Osteoblast (primary cell): ENCODE results near the gene EGFL6. TPM values are rescaled to one million over a fixed set of nuclear protein-coding genes. Genes with fewer than 3 reads are reported as not detected.

Experiments used
- DNase-seq: peaks from one replicate; pipeline ENCODE4 v3.0.0; 2011; ENCODE audit warnings: low spot score, mixed read lengths; ENCODE audit not compliant: insufficient read length; ENCODE audit errors: missing footprints
- H2AFZ ChIP-seq: 2 replicates; pipeline ENCODE4 v1.6.0; 2011; ENCODE audit warnings: mild to moderate bottlenecking, low read length
- H3K27ac ChIP-seq: 2 replicates; pipeline ENCODE4 v1.5.1; 2011; ENCODE audit warnings: mild to moderate bottlenecking, low read depth, low read length, moderate library complexity
- H3K27me3 ChIP-seq: 2 replicates; pipeline ENCODE4 v1.6.0; 2012; ENCODE audit warnings: mild to moderate bottlenecking, control low read depth, inconsistent platforms, low read length, moderate library complexity; ENCODE audit not compliant: insufficient read depth
- H3K36me3 ChIP-seq: 2 replicates; pipeline ENCODE4 v1.5.1; 2011; ENCODE audit warnings: mild to moderate bottlenecking, low read length, control low read depth, moderate library complexity; ENCODE audit not compliant: insufficient read depth
- H3K4me1 ChIP-seq: 2 replicates; pipeline ENCODE4 v1.5.1; 2011; ENCODE audit warnings: mild to moderate bottlenecking, low read length, control low read depth, moderate library complexity; ENCODE audit not compliant: insufficient read depth
- H3K4me2 ChIP-seq: 2 replicates; pipeline ENCODE4 v1.6.0; 2011; ENCODE audit warnings: mild to moderate bottlenecking, low read length; ENCODE audit not compliant: insufficient read depth
- H3K4me3 ChIP-seq: fragments of 200-600 bp; sonication (generic); 3 replicates; pipeline ENCODE4 v1.5.1; 2012; ENCODE audit warnings: mild to moderate bottlenecking, low read length, inconsistent platforms; ENCODE audit not compliant: insufficient read depth
- H3K79me2 ChIP-seq: 2 replicates; pipeline ENCODE4 v1.6.0; 2012; ENCODE audit warnings: mild to moderate bottlenecking, low read length, control low read depth, inconsistent platforms; ENCODE audit not compliant: insufficient read depth
- H3K9me3 ChIP-seq: 2 replicates; pipeline ENCODE4 v1.5.1; 2011; ENCODE audit warnings: low read depth, low read length, control low read depth
- H4K20me1 ChIP-seq: 2 replicates; pipeline ENCODE4 v1.6.0; 2012; ENCODE audit warnings: mild to moderate bottlenecking, low read length, control low read depth; ENCODE audit not compliant: insufficient read depth
- CTCF ChIP-seq: IDR thresholded peaks from 2 replicates; pipeline ENCODE4 v1.5.1; 2011; ENCODE audit warnings: mild to moderate bottlenecking, low read depth, low read length, moderate library complexity; ENCODE audit errors: extremely low read depth
- total RNA-seq: library from RNA; depleted of rRNA; stranded (reverse); fragments of >200 nt; gene quantifications from 2 replicates; pipeline ENCODE4 v1.2.3, GENCODE V29; 2012

The EGFL6 gene
- total RNA-seq, 1 donor = under 0.01 TPM

GRCh38 chrX:13533726-13534125 lies 35.7 kb upstream of the EGFL6 start:
- TF ChIP-seq CTCF = no peak
- no peaks in the 10 kb centered on the region for H3K79me2 ChIP-seq
- no peak overlapping the region for H3K4me3 ChIP-seq
- H3K27ac ChIP-seq = no peak overlapping the region
- no peak overlapping the region for H2AFZ ChIP-seq
- peaks cover 6% of the 10 kb centered on the region for H3K27me3 ChIP-seq
- peaks cover 6% of the 10 kb centered on the region for H3K4me1 ChIP-seq
- no peaks in the 10 kb centered on the region for H3K9me3 ChIP-seq
- no peaks in the 10 kb centered on the region for H4K20me1 ChIP-seq
- H3K36me3 ChIP-seq = no peaks in the 10 kb centered on the region
- no peak overlapping the region for H3K4me2 ChIP-seq
- no peak for DNase-seq

DNA sequence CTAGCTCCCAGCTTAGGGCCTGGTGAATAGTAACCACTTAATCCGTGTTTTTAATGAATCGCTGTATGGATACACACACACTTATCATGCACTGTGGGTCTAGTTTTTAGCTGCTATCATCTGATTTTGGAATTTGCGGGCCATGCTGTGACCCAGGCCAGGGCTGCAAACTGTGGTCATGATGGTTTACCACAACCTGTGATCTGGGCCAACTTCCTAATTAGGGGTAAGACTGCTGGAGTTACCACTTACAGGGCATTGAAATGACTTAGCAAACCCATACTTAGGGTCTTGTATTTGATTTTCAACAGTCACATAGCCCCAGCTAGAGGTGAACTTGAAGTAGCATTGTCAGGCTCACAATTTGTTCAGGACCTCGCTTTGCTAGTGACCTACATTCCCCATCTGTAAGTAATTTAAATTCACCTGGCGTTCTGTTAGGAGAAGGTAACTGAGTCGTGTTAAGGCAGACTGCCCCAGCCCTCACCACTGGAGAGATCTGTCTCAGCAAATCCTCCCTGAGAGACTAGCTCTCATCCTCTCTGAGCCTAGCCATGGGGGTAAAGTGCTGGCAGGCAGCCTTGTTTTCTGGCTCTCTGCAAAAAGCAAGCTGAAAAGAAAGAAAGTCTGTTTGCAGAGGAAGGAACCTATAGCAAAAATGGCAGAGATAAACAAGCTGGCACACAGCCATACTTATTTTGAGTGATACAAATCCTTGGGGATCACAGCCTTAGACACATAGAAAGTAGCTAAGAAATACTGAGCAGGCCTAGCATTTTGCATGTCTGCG lies 33.8 kb upstream of the EGFL6 start:
- Histone ChIP-seq H3K4me1 (peaks cover 6% of the 10 kb centered on the region), H3K27me3 (peaks cover 6% of the 10 kb centered on the region), H3K4me2 (no peak overlapping the region), H3K79me2 (no peaks in the 10 kb centered on the region), H3K36me3 (no peaks in the 10 kb centered on the region), H4K20me1 (no peaks in the 10 kb centered on the region), H3K4me3 (no peak overlapping the region), H3K9me3 (no peaks in the 10 kb centered on the region), H2AFZ (no peak overlapping the region), H3K27ac (no peak overlapping the region)
- TF ChIP-seq CTCF = no peak
- no peak for DNase-seq

- Histone ChIP-seq H3K27ac (no peak overlapping the region), H3K4me3 (no peak overlapping the region), H3K36me3 (no peaks in the 10 kb centered on the region), H3K4me2 (no peak overlapping the region), H2AFZ (no peak overlapping the region), H3K79me2 (no peaks in the 10 kb centered on the region), H3K9me3 (no peaks in the 10 kb centered on the region), H4K20me1 (no peaks in the 10 kb centered on the region), H3K4me1 (peaks cover 6% of the 10 kb centered on the region), H3K27me3 (peaks cover 6% of the 10 kb centered on the region)
- no peak for TF ChIP-seq CTCF
- peak; percentile 23 for DNase-seq
Measured at GRCh38 chrX:13536551-13536950, 32.9 kb upstream of the EGFL6 start.

DNA sequence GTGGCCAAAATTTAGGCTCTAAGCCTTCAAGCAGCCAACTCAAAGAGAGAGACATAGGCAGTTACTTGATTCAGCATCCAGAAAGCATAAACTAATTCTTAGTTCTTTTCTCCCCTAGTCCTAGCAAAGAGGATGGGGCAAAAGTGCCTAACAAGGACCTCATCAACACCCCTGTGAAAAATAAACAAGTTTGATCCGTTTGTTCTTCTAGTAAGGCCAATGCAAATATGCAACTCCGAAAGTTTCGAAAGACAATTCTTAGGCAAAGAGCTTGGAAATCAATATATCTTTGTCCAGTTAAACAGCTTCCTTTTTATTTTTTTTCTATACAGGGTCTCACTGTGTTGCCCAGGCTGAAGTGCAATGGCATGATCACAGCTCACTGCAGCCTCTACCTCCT lies 31.0 kb upstream of the EGFL6 start:
- Histone ChIP-seq H2AFZ (no peak overlapping the region), H3K27me3 (peaks cover 8% of the 10 kb centered on the region), H3K4me2 (no peak overlapping the region), H3K36me3 (no peaks in the 10 kb centered on the region), H3K9me3 (no peaks in the 10 kb centered on the region), H3K4me1 (peaks cover 6% of the 10 kb centered on the region), H3K79me2 (no peaks in the 10 kb centered on the region), H3K27ac (no peak overlapping the region), H3K4me3 (no peak overlapping the region), H4K20me1 (no peaks in the 10 kb centered on the region)
- no peak for TF ChIP-seq CTCF
- no peak for DNase-seq
